GM23338 (cell line): ENCODE measurements around the gene UGT1A3. TPM values are rescaled to one million over a fixed set of nuclear protein-coding genes. Genes with fewer than 3 reads are reported as not detected.

Experiments used
- ATAC-seq: fragments of 200-7000 bp; cut with Tn5 transposase; 3 replicates; pipeline ENCODE4 v1.9.1; 2020
- DNase-seq: peaks from one replicate; pipeline ENCODE4 v3.0.0-alpha.2; 2015; ENCODE audit warnings: low spot score
- H2AFZ ChIP-seq: fragments of 200-600 bp; sonication (generic); 2 replicates; pipeline ENCODE4 v1.8.0; 2016; ENCODE audit warnings: antibody characterized with exemption, mild to moderate bottlenecking, moderate library complexity
- H3F3A ChIP-seq: fragments of 200-600 bp; sonication (generic); replicated peaks from 2 replicates; pipeline ENCODE4 v1.8.0; 2017; ENCODE audit warnings: antibody characterized with exemption, mixed run types, low read depth
- H3K27ac ChIP-seq: fragments of 200-600 bp; sonication (generic); 2 replicates; pipeline ENCODE4 v1.6.1; 2016; ENCODE audit warnings: low read depth
- H3K27me3 ChIP-seq: fragments of 200-600 bp; sonication (generic); 2 replicates; pipeline ENCODE4 v1.8.0; 2016; ENCODE audit warnings: mild to moderate bottlenecking, mixed run types, moderate library complexity; ENCODE audit not compliant: insufficient read depth
- H3K36me3 ChIP-seq: fragments of 200-600 bp; sonication (generic); 2 replicates; pipeline ENCODE4 v1.8.0; 2016; ENCODE audit warnings: mild to moderate bottlenecking; ENCODE audit not compliant: insufficient read depth
- H3K4me1 ChIP-seq: fragments of 200-600 bp; sonication (generic); 2 replicates; pipeline ENCODE4 v1.8.0; 2016; ENCODE audit warnings: mild to moderate bottlenecking, moderate library complexity; ENCODE audit not compliant: insufficient read depth
- H3K4me2 ChIP-seq: fragments of 200-600 bp; sonication (generic); 2 replicates; pipeline ENCODE4 v1.7.1; 2017; ENCODE audit warnings: mixed run types
- H3K4me3 ChIP-seq: fragments of 200-600 bp; sonication (generic); 2 replicates; pipeline ENCODE4 v1.6.1; 2016; ENCODE audit warnings: mixed run types
- H3K79me2 ChIP-seq: fragments of 200-600 bp; sonication (generic); replicated peaks from 2 replicates; pipeline ENCODE4 v1.8.0; 2017; ENCODE audit warnings: mild to moderate bottlenecking; ENCODE audit not compliant: insufficient read depth
- H3K9me2 ChIP-seq: fragments of 200-600 bp; sonication (generic); 2 replicates; pipeline ENCODE4 v1.8.0; 2017; ENCODE audit not compliant: insufficient read depth
- H4K20me1 ChIP-seq: fragments of 200-600 bp; sonication (generic); replicated peaks from 2 replicates; pipeline ENCODE4 v1.8.0; 2017; ENCODE audit warnings: mild to moderate bottlenecking; ENCODE audit not compliant: insufficient read depth
- H3K27ac Mint-ChIP-seq: 2 replicates; pipeline ENCODE4 v1.8.0; 2020; ENCODE audit warnings: inconsistent platforms, mild to moderate bottlenecking, moderate library complexity, mixed read lengths
- H3K27me3 Mint-ChIP-seq: 3 replicates; pipeline ENCODE4 v1.8.0; 2022; ENCODE audit warnings: low read depth, mild to moderate bottlenecking, moderate library complexity, mixed read lengths, inconsistent platforms; ENCODE audit not compliant: insufficient read depth, poor library complexity
- H3K36me3 Mint-ChIP-seq: 3 replicates; pipeline ENCODE4 v1.8.0; 2021; ENCODE audit warnings: low read depth, mild to moderate bottlenecking, inconsistent platforms, moderate library complexity, mixed read lengths
- H3K4me1 Mint-ChIP-seq: 3 replicates; pipeline ENCODE4 v1.8.0; 2020; ENCODE audit warnings: mild to moderate bottlenecking, inconsistent platforms, mixed read lengths
- H3K4me3 Mint-ChIP-seq: 3 replicates; pipeline ENCODE4 v1.8.0; 2021; ENCODE audit warnings: moderate library complexity, mild to moderate bottlenecking, inconsistent platforms, mixed read lengths
- H3K9me3 Mint-ChIP-seq: 3 replicates; pipeline ENCODE4 v1.8.0; 2020; ENCODE audit warnings: moderate library complexity, mild to moderate bottlenecking, inconsistent platforms, mixed read lengths
- CTCF ChIP-seq, 2 experiments: fragments of 200-600 bp in 1 of 2; sonication (generic) in 1 of 2; conservative IDR thresholded peaks; 2 replicates each; pipeline versions ENCODE4 v1.5.1 to v1.6.1; 2016 to 2017; ENCODE audit warnings: antibody characterized with exemption in 2 of 2, low read depth in 2 of 2, mild to moderate bottlenecking in 2 of 2, moderate library complexity in 1 of 2
- ETS1 ChIP-seq: IDR thresholded peaks from 2 replicates; pipeline ENCODE4 v1.6.1; 2016; ENCODE audit warnings: antibody characterized with exemption
- EZH2 ChIP-seq: fragments of 200-600 bp; sonication (generic); IDR thresholded peaks from one replicate; pipeline ENCODE4 v1.8.0; 2017; ENCODE audit warnings: antibody characterized with exemption, mild to moderate bottlenecking, low read depth; ENCODE audit not compliant: unreplicated experiment
- NANOG ChIP-seq: IDR thresholded peaks from 2 replicates; pipeline ENCODE4 v1.6.1; 2016; ENCODE audit warnings: antibody characterized with exemption, borderline replicate concordance
- POLR2AphosphoS5 ChIP-seq: IDR thresholded peaks from 2 replicates; pipeline ENCODE4 v1.6.1; 2016; ENCODE audit warnings: antibody characterized with exemption, low read depth
- STAT1 ChIP-seq: IDR thresholded peaks from one replicate; pipeline ENCODE4 v1.6.1; 2016; ENCODE audit warnings: antibody characterized with exemption; ENCODE audit not compliant: unreplicated experiment
- ZNF331 ChIP-seq: fragments of 250-450 bp; sonication (Bioruptor Pico); IDR thresholded peaks from 2 replicates; pipeline ENCODE4 v1.5.0; 2020; ENCODE audit warnings: low read depth, mild to moderate bottlenecking, moderate library complexity
- polyA plus RNA-seq: library from polyadenylated mRNA; unstranded; fragments of >200 nt; fragmentation: Nextera tagmentation; extraction: Ambion mirVana; gene quantifications from 2 replicates; pipeline ENCODE4 v1.2.1, GENCODE V29; 2016
- total RNA-seq: library from RNA; depleted of rRNA; stranded (reverse); fragments of >200 nt; shearing (Covaris generic); gene quantifications from 2 replicates; pipeline ENCODE4 v1.2.3, GENCODE V29; 2014
- TF ChIP-seq, protein P1 (sequence below): fragments of 250-450 bp; sonication (Bioruptor Pico); IDR thresholded peaks from 2 replicates; pipeline ENCODE4 v1.5.0; 2020; ENCODE audit warnings: mild to moderate bottlenecking, moderate library complexity

UGT1A3 gene
- total and polyA plus RNA-seq, 2 experiments from 2014 or later: not detected

GRCh38 chr2:233769260-233769659, 40.4 kb downstream of the UGT1A3 start (continued):
- TF ChIP-seq, protein P1, sequence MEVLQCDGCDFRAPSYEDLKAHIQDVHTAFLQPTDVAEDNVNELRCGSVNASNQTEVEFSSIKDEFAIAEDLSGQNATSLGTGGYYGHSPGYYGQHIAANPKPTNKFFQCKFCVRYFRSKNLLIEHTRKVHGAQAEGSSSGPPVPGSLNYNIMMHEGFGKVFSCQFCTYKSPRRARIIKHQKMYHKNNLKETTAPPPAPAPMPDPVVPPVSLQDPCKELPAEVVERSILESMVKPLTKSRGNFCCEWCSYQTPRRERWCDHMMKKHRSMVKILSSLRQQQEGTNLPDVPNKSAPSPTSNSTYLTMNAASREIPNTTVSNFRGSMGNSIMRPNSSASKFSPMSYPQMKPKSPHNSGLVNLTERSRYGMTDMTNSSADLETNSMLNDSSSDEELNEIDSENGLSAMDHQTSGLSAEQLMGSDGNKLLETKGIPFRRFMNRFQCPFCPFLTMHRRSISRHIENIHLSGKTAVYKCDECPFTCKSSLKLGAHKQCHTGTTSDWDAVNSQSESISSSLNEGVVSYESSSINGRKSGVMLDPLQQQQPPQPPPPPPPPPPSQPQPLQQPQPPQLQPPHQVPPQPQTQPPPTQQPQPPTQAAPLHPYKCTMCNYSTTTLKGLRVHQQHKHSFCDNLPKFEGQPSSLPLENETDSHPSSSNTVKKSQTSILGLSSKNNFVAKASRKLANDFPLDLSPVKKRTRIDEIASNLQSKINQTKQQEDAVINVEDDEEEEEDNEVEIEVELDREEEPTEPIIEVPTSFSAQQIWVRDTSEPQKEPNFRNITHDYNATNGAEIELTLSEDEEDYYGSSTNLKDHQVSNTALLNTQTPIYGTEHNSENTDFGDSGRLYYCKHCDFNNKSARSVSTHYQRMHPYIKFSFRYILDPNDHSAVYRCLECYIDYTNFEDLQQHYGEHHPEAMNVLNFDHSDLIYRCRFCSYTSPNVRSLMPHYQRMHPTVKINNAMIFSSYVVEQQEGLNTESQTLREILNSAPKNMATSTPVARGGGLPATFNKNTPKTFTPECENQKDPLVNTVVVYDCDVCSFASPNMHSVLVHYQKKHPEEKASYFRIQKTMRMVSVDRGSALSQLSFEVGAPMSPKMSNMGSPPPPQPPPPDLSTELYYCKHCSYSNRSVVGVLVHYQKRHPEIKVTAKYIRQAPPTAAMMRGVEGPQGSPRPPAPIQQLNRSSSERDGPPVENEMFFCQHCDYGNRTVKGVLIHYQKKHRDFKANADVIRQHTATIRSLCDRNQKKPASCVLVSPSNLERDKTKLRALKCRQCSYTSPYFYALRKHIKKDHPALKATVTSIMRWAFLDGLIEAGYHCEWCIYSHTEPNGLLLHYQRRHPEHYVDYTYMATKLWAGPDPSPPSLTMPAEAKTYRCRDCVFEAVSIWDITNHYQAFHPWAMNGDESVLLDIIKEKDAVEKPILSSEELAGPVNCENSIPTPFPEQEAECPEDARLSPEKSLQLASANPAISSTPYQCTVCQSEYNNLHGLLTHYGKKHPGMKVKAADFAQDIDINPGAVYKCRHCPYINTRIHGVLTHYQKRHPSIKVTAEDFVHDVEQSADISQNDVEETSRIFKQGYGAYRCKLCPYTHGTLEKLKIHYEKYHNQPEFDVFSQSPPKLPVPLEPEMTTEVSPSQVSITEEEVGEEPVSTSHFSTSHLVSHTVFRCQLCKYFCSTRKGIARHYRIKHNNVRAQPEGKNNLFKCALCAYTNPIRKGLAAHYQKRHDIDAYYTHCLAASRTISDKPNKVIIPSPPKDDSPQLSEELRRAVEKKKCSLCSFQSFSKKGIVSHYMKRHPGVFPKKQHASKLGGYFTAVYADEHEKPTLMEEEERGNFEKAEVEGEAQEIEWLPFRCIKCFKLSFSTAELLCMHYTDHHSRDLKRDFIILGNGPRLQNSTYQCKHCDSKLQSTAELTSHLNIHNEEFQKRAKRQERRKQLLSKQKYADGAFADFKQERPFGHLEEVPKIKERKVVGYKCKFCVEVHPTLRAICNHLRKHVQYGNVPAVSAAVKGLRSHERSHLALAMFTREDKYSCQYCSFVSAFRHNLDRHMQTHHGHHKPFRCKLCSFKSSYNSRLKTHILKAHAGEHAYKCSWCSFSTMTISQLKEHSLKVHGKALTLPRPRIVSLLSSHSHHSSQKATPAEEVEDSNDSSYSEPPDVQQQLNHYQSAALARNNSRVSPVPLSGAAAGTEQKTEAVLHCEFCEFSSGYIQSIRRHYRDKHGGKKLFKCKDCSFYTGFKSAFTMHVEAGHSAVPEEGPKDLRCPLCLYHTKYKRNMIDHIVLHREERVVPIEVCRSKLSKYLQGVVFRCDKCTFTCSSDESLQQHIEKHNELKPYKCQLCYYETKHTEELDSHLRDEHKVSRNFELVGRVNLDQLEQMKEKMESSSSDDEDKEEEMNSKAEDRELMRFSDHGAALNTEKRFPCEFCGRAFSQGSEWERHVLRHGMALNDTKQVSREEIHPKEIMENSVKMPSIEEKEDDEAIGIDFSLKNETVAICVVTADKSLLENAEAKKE (CRISPR knock-in tag): no peak
- TF ChIP-seq ZNF331 (CRISPR knock-in tag) (no peak), CTCF (conservative IDR thresholded peaks at IDR 0.05; ENCODE audit: low read depth in 2 of 2) (no peak), STAT1 (no peak), ETS1 (no peak), POLR2AphosphoS5 (no peak), EZH2 (no peak)

GRCh38 chr2:233772153-233772552, 43.3 kb downstream of the UGT1A3 start:
- H2AFZ ChIP-seq: no peak overlapping the region
- no peaks in the 10 kb centered on the region for H3K36me3 ChIP-seq
- no peaks in the 10 kb centered on the region for H3F3A ChIP-seq
- no peak for DNase-seq
- H3K27ac ChIP-seq: no peak overlapping the region
- H3K4me1 ChIP-seq: no peaks in the 10 kb centered on the region
- H3K9me2 ChIP-seq: no peaks in the 10 kb centered on the region
- no peak overlapping the region for H3K4me3 ChIP-seq
- no peaks in the 10 kb centered on the region for H3K27me3 ChIP-seq
- Mint-ChIP-seq H3K4me1 (peaks cover 9% of the 10 kb centered on the region), H3K36me3 (peaks cover 4% of the 10 kb centered on the region; the same call in 2 of the 3 replicates), H3K9me3 (peaks cover 22% of the 10 kb centered on the region), H3K4me3 (no peak overlapping the region), H3K27ac (no peak overlapping the region), H3K27me3 (no peaks in the 10 kb centered on the region)
- no peaks in the 10 kb centered on the region for H4K20me1 ChIP-seq
- H3K4me2 ChIP-seq: no peak overlapping the region
- H3K79me2 ChIP-seq: no peaks in the 10 kb centered on the region
- no peak for ATAC-seq
- TF ChIP-seq POLR2AphosphoS5 (no peak), ZNF331 (CRISPR knock-in tag) (no peak), NANOG (no peak), STAT1 (no peak)
